GM19397 (cell line): ENCODE results near the gene NCR3LG1.

Experiments
- ATAC-seq: cut with Tn5 transposase; IDR thresholded peaks from one replicate; pipeline ENCODE4 v1.9.1; 2021; ENCODE audit warnings: mild to moderate bottlenecking, moderate library complexity; ENCODE audit not compliant: unreplicated experiment

Gene NCR3LG1

GRCh38 chr11:17351510-17352176 is at the start of gene NCR3LG1:
TSS of gene NCR3LG1 (plus strand) at chr11:17351800. CDS start at chr11:17351970, 170 bp downstream.
- ATAC-seq, result no peak

- ATAC-seq, result no peak
Observed at GRCh38 chr11:17313349-17314231, 38.0 kb upstream of the NCR3LG1 start.

- ATAC-seq, result no peak
Observed at GRCh38 chr11:17314232-17314547, 37.4 kb upstream of the NCR3LG1 start.

- no peak for ATAC-seq
Observed at GRCh38 chr11:17314904-17315426, 36.6 kb upstream of the NCR3LG1 start.

GRCh38 chr11:17328871-17329494 is 22.6 kb upstream of the NCR3LG1 start:
- no peak for ATAC-seq

- ATAC-seq, result no peak
Observed at GRCh38 chr11:17331669-17332068, 19.9 kb upstream of the NCR3LG1 start.

- no peak for ATAC-seq
Observed at GRCh38 chr11:17333799-17334586, 17.6 kb upstream of the NCR3LG1 start.

GRCh38 chr11:17343257-17343656 is 8.3 kb upstream of the NCR3LG1 start:
- no peak for ATAC-seq

- ATAC-seq, result no peak
Observed at GRCh38 chr11:17343907-17344306, 7.7 kb upstream of the NCR3LG1 start.

- no peak for ATAC-seq
Observed at GRCh38 chr11:17347676-17348075, 3.9 kb upstream of the NCR3LG1 start.

GRCh38 chr11:17350455-17351171 is 987 bp upstream of the NCR3LG1 start:
- ATAC-seq, result no peak

GRCh38 chr11:17351172-17351509 is 459 bp upstream of the NCR3LG1 start:
- no peak for ATAC-seq

GRCh38 chr11:17352950-17353820 is 1.6 kb downstream of the NCR3LG1 start:
- no peak for ATAC-seq

- no peak for ATAC-seq
Observed at GRCh38 chr11:17353821-17354600, 2.4 kb downstream of the NCR3LG1 start.

GRCh38 chr11:17354601-17354991 is 3.0 kb downstream of the NCR3LG1 start:
- ATAC-seq, result no peak

GRCh38 chr11:17366495-17366894 is 14.9 kb downstream of the NCR3LG1 start:
- ATAC-seq, result no peak

GRCh38 chr11:17368551-17368950 is 17.0 kb downstream of the NCR3LG1 start:
- no peak for ATAC-seq

- no peak for ATAC-seq
Observed at GRCh38 chr11:17369094-17369493, 17.5 kb downstream of the NCR3LG1 start.
